GM18868 (cell line): ENCODE measurements around the gene P4HA2.

Experiments
- ATAC-seq: cut with Tn5 transposase; IDR thresholded peaks from one replicate; pipeline ENCODE4 v1.9.1; 2021; ENCODE audit warnings: mild to moderate bottlenecking, moderate library complexity; ENCODE audit not compliant: unreplicated experiment

P4HA2 gene

DNA sequence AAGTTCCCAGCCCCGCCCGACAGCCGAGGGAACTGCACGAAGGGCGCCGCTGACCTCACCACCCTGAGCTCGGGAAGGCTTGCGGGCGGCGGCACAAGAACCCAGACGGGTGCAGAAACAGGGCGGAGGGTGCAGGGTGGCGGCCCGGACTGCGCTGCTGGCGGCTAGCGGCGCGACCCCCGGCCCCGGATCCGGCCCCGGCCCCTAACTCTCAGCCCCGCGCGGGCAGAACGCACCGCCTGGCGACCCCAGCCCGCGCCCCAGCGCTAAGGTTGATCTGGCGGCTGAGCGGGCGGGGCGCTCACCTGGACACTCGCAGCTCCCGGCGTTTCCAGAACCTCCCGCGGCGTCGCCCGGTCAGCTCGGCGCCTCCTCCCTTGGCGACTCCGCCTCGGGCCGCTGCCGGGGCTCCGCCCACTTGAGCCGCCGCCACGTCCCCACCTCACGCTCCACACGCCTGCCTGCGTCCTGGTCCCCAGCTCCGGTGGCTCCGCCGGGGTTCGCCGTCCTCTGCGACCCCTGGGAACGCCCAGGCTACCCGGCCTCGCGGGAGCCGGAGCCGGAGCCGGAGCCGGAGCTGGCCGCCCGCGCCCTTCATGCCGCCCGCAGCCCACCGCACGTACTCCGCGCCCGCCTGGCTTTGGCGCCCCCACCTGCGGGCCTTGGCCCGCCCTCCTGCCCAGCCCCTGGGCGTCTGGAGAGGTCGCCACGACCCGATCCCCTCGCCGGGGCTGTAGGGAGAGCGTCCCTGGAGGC is at the start of gene P4HA2:
Gene P4HA2, minus strand, starts transcription at position 369 of the 756 bp plus-strand sequence. CDS start 9,227 bp downstream, outside the sequence.
- peak; percentile 84 for ATAC-seq

DNA sequence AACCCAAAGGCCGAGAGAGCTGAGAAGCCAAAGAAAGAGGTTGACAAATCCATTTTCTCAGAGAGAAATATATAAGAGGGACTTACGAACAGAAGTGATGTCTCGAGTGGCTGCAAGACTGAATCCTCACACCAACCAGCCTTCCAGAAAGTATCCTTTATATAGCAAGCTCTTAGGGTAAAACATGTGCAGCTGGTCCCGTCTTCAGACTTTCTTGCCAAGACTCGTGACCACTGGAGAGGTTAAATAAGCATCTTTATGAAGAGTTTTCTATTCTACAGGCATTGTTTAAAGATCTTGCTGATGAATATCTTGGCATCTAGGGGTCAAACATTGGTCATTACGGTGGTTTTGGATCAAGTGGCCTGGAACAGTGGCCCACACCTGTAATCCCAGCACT is 49.6 kb upstream of the P4HA2 start:
- no peak for ATAC-seq

DNA sequence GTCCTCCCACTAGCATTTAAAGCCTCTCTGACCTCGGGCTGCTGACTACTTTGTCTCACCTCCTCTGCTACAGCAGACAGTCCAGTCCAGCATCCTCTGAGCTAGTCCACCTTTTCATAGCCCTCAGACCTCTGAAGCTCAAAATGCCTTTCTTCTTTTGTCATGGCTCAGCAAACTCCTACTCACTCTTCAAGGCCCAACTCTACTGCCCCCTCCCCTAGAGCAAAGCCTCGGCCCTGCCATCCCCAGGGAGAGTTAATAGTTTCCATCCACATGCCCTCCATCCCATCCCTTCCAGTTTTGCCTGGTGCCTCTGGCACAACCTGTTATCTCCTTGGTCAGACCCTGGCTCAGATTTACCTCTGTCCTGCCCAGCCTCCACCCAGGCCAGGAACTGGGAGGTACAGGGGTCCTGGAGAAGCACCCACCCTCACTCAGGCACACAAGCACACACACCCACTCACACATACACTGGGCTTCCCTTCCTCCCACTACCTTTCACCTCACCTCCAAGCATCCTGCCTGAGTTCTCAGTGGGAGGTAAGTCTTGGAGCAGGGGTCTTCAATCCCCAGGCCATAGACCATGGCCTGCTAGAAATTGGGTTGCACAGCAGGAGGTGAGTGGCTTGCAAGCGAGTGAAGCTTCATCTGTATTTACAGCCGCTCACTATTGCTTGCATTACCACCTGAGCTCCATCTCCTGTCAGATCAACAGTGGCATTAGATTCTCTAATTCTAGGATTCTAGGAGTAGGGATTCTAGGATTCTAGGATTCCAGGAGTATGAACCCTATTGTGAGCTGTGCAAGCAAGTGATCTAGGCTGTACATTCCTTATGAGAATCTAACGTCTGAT is 47.9 kb upstream of the P4HA2 start:
- ATAC-seq = no peak

DNA sequence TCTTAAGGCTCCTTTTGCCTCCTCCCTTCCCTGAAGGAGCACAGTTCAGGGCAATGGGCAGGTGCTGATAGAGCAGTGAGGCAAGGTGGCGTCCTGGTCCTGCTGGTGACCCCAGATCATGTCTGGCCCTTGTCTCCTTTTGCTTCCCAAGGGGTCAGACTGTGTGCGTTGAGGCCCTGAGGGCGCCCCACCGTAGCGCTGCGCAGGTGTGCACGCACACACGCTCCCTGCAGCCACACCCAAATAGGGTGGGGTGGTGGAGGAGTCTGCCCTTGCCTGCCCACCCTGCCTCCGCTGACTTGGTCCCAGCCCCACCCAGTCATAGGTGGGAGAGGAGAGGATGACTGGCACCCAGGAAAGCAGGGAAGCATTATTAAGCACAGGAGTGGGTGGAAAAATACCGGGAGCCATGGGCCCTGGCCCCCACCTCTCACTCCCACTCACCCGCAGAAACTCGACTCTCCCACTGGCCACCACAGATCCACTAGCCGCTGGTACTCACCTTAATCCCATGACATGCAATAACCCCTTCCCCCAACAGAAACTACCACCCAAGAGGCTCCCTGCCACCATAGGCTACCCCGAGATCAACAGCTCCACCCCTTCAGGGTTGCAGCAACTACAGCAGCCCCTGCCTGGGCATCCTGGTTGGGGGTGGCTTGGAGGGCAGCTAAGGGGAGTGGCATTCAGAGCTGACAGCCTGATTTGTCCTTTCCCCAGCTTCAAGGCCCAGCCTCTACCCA is 46.6 kb upstream of the P4HA2 start:
- ATAC-seq = no peak

DNA sequence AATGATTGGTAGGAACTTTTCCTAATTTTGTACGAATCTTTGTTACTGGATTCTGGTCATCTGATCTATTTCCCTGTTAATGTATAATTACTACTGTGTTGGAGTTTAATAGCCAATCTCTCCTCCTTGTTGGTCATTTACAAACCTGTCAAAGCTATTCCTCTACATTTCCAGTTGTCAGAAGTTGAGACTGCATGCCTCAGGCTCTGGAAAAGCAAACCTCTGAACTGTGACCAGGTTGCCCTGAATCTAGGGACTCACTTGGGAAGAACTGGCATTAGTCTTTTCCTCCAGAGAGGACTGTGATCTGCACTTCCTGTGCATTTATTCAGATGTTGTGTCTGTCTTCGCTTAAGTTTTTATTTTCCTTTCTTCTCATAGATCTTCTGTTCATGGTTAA is 46.0 kb upstream of the P4HA2 start:
- ATAC-seq = no peak

DNA sequence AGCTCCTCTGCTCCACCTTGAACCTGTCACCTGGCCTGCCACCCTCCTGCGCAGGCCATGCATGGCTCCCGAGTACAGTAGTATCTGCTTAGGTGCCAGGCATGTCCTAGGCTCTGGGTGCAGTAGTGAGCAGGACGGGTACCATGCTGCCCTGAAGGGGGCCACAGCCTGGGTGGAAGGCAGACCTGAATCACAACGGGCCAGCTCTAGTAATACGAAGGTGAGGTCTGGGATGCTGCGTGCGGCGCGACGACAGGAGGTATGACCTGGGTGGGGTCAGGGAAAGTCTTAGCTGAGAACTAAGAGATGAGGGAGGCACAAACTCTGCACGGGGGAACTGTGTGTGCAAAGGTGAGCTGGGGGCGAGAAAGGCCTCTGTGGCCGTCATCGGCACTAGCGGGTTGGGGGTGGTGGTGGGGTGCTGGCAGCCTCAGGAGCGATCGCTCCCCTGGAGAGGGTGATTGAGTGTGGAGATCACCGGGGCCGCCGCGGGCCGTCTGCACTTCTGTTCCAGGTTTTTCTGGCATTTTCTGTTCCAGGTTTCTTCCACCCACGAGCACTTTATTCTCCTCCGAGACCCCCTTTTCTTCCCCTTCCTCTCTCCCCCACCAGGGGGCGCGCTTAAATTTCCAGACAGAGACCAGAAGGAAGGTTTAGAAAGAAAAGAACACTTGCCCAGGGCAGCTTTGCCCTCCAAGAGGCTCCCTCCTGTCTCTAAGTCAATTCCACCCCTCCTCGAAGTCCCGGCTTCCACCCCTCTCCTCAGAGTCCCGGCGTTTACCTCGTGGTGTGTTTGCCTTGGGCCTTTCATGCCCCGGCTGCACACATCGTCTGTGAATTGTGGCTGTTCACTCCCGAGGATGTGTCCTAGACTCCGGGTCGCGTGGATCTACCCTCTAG is 44.9 kb upstream of the P4HA2 start:
- no peak for ATAC-seq

DNA sequence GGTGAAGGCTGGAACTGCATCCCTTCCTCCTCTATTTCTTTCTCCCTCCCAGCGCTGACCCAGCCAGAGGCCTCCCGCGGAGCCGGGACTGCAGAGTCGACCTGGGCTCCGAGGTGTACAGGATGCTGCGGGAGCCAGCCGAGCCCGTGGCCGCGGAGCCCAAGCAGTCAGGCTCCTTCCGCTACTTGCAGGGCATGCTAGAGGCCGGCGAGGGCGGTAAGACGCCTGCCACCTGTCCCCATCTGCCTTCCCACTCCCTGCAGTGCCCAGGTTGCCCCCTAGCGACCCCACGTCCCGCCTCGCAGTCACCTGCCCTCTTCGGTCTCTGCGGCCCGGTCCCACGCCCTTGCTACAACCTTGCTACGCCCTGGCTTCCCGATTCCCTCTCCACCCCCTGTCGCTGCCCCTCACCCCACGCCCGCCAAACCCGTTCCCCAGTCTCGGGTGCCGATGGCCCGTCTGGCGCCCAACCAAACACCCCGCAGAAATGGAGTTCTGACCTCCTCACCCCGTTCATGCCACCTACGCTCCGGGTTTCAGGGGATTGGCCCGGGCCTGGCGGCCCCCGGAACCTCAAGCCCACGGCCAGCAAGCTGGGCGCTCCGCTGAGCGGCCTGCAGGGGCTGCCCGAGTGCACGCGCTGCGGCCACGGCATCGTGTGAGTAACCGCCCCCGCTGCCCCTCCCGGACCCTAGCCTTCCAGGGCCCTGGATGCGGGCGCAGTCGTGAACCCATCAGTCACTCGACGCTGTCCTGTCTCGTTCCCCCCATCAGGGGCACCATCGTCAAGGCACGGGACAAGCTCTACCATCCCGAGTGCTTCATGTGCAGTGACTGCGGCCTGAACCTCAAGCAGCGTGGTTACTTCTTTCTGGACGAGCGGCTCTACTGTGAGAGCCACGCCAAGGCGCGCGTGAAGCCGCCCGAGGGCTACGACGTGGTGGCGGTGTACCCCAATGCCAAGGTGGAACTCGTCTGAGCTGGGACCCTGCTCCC is 43.9 kb upstream of the P4HA2 start:
- ATAC-seq = no peak

DNA sequence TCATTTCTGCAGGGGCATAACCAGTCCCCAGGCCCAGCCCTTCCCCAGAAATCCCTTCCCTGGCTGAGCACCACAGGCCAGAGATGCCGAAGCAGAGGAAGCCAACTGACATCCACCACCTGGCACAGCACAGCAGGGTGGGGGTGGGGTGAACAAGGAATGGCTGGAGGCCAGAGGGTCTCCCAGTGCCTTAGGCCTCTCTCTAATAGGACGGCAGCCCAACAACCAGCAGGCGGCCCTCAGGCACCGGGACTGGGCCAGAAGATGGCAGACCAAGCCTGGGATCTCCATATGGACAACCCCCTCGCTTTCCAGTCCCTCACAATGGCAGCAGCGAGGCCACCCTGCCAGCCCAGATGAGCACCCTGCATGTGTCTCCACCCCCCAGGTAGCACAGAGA is 43.1 kb upstream of the P4HA2 start:
- no peak for ATAC-seq

DNA sequence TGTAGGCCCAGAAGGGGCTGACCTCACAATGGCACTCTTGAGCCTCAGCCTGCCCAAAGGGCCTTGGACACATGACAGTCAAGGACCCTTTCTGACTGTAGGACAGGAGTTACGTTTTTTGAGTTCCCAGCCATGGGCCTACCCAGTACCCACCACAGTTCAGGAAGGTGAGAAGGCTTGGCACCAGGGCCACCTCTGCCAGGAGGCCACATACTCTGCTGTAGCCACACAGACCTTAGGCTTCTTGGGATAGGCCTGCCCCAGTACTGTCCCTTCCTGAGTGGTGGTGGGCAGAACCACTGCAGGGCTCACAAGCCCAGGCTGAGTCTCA is 42.6 kb upstream of the P4HA2 start:
- ATAC-seq = no peak

DNA sequence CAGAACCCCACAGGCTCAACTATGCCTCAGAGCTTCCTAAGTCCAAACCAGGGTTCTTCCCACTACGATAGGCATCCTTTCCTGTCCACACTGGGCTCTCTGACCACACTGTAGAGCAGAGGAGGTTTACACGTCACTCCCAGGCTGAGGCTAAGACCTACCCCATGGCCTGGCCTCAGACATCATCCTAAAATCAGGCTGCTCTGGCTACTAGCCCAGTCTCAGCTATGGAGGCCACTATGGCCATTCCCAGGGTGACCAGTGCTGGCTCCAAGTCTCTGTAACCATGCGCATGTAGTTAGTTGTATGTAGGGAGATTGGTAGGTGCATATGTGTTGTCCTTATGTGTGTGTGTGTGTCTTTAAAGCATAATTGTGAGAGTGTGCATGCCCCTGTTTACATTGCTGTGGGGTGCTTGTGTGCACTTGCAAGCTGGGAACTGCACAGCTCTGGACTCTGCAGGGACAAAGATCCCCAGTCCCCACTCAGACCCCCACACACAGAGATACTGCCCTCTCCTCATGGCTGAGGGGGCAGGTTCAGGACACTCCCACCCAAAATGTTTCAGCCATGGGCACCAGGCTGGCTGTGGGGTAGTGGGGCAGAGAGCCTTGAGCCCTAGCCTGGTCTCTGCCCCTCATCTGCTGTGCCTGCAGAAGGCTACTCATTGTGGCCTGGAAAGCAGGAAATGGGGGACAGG is 42.1 kb upstream of the P4HA2 start:
- ATAC-seq = no peak

DNA sequence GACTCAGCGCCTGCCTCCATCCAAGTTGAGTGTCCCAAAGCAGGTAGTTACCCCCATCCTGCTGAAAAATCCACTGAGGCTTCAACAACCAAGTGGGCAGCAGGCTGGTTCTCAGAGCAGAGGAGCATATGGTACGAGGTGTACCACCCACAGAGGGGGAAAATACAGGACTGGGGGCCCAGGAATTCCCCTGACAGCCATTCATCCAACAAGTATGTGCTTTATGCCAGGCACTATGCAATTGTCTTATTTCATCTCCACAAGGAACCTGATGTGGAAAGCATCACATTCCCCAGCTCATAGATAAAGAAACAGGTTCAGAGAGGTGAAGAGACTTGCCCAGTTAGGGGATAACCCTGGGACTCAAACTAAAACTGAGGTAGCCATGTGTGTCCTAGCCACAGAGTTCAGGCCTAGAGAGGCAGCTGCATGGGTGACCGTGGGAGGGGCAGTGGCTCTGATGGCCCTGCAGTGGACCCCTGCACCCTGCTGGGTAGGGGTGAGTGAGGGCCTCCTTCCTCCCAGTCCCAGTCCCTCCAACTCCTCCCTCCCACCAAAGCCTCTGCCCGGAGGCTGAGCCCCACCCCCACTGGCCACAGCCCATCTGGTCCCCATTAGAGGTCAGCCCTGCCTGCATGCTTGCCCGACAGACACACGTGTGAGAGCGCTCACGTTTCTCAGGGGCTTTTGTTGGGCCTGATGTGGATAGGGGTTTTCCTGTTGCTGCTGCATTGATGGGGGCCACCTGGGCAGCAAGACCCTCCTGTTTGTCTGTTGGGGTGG is 41.3 kb upstream of the P4HA2 start:
- peak; percentile 77 for ATAC-seq

DNA sequence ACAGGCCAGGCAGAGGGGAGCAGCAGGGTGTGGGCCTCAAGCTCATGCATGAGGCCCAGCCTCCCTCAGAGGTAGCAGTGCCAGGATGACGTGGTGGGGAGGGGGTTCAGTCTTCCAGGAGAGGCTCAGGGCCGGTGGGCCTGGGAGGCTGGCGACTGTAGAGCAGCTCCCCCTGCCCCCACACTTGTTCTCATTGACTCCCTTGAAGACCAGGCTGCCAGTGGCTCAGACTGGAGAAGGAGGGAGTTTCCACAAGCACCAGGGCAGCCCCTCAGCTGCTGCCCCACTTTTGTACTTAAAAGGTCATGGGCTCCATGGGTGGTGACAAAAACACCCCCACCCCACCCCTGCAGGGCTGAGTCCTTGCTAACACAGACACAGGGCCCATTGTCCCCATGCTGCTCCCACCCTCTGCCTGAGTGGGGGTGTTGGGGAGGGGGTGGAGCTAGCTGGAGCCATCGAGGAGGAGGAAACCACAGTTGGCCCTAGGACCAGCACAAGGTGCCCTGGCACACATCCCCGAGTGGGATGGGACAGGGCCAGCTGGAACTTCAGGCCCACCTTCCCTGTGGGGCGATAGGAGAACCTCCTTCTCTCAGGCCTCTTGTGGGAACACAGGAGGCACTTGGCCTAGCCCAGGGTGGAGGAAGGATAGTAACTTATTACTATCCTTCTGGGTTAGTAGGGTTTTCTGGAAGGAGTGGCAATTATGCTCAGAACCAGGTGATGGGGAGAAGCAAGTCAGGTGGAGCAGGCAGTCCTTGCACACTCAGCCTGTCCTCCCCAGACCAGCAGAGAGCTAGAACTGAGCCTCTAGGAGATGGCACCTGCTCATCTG is 40.5 kb upstream of the P4HA2 start:
- peak; percentile 33 for ATAC-seq

DNA sequence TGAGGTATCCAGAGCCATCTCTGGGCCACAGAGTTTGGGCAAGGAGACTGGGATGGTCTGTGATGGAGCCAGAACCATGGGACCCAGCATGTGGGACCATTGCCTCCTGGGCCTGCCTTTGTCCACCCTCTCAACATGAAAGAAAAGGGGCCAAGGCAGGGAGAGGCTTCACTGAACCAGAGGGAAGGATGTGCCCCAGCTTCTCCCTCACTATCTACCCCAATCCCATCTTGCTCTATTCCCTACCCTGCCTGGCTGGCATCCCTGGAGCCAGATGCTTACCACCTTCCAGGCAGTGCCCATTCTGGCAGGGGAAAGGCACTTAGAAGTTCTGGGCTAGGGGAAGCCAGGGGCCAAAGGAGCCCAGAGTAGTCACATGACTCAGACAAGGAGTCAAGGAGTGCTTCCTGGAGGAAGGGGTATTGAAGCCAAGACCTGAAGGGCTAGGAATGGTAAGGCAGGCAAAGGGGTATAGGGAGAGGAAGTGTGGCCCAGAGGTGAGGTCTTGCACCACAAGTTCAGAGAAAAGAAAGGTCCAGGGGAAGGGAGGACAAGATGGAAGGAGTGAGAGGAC is 39.6 kb upstream of the P4HA2 start:
- no peak for ATAC-seq

DNA sequence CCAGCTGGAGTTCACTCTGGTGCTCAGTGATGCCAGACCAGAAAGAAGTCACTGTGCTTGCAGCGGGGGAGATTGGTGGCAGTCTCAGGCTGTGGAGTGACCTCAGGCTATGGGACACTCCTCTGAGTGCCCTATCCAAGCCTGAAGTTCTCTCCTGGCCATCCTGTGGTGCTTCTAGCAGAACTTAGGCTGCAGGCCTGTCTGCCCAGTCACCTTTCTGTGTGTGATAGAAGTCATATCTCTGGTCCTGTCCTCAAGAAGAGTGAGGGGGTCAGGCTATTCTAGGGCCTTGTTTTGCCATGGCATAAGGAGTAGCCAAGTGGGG is 39.1 kb upstream of the P4HA2 start:
- no peak for ATAC-seq

DNA sequence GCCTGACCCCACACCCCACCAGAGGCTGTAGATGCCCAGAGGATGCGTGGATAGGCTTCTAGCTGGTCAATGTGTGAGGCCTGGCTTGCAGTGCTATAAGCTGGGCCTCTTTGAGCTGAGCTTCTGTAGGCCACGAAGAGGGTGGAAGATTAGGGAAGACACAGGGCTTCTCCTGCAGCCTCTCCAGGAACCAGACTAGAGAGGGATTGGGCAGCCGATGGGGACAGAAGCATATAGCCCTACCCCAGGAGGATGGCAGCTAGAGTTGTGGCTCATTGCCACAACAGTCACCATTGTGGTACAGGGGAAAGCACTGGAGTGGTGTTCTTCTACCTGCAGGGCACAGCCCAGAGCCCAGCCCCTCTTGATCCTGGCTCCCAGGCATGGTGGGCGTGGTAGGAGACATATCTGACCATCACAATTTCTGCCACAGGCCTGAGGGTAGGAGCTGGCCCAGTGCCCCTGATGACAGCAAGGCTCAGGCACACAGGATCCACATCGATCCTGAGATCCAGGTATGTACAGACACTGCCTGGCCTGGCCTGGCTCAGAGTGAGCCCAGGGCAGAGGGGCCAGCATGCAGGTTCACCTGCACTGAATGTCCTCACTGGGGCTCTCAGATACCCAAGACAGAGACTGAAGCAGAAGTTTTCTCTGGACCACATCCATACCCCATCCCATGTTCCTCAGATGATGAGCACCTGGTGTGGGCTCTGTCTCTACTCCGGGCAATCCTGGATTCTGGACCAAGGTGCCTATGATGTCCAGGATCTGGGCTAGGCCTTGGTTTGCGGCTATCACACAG is 38.6 kb upstream of the P4HA2 start:
- no peak for ATAC-seq
